Peyer's patch (tissue), 4 donors: ENCODE measurements around the gene TSEN54. TPM values are rescaled to one million over a fixed set of nuclear protein-coding genes. Genes with fewer than 3 reads are reported as not detected.

Experiments used
- DNase-seq, 3 donors: peaks; one replicate each; pipeline ENCODE4 v3.0.0-alpha.2; 2017 to 2019
- H3K27ac ChIP-seq, 4 donors: fragments of 200-600 bp; sonication (generic); one replicate each; pipeline ENCODE4 v1.5.1; 2016 to 2019
- H3K27me3 ChIP-seq, 2 donors: fragments of 200-600 bp; sonication (generic); one replicate each; pipeline ENCODE4 v1.5.1; 2019
- H3K36me3 ChIP-seq, 3 donors: fragments of 200-600 bp; sonication (generic); one replicate each; pipeline ENCODE4 v1.5.1; 2016 to 2019
- H3K4me1 ChIP-seq, 4 donors: fragments of 200-600 bp; sonication (generic); one replicate each; pipeline ENCODE4 v1.5.1; 2016 to 2019
- H3K4me3 ChIP-seq, 4 donors: fragments of 200-600 bp; sonication (generic); 1 replicate in 3 of 4; 2 replicates in 1 of 4; pipeline ENCODE4 v1.5.1; 2016 to 2019; ENCODE audit warnings: mild to moderate bottlenecking in 1 of 4
- H3K9me3 ChIP-seq, 4 donors: fragments of 200-600 bp; sonication (generic); one replicate each; pipeline ENCODE4 v1.5.1; 2016 to 2019; ENCODE audit warnings: mild to moderate bottlenecking in 1 of 4
- CTCF ChIP-seq, 6 experiments: fragments of 450-650 bp in 4 of 6; fragments of 200-600 bp in 2 of 6; sonication (generic) in 1 of 6; IDR thresholded peaks; one replicate each; pipeline ENCODE4 v1.5.1; 2017 to 2019; ENCODE audit warnings: antibody characterized with exemption in 6 of 6, mild to moderate bottlenecking in 3 of 6, moderate library complexity in 1 of 6
- POLR2A ChIP-seq, 2 donors: fragments of 450-650 bp; IDR thresholded peaks; one replicate each; pipeline ENCODE4 v1.5.1; 2017; ENCODE audit warnings: antibody characterized with exemption in 2 of 2, mild to moderate bottlenecking in 2 of 2, moderate library complexity in 2 of 2
- total RNA-seq, 4 donors: library from RNA; depleted of rRNA; stranded (reverse); fragments of >200 nt; gene quantifications; one replicate each; pipeline ENCODE4 v1.1.0, GENCODE V29; 2016

TSEN54 gene
- total RNA-seq, 4 donors from 2014 or later, result 47.9 to 89.5 (median 80.0) TPM

GRCh38 chr17:75511610-75512575 is 4.4 kb upstream of the TSEN54 start:
- H3K9me3 ChIP-seq, result no peaks in the 10 kb centered on the region
- H3K27ac ChIP-seq, result peak overlapping the region in 2 of 4 donors; percentile 10 to 16
- no peak for DNase-seq
- TF ChIP-seq CTCF (IDR thresholded peaks at IDR 0.05) (no peak), POLR2A (IDR thresholded peaks at IDR 0.05) (no peak)
- H3K4me1 ChIP-seq, result peaks cover 0 to 46% (median 7%) of the 10 kb centered on the region in 4 donors
- H3K4me3 ChIP-seq, result peak overlapping the region in 2 of 4 donors; percentile 9 to 19
- H3K27me3 ChIP-seq, result no peaks in the 10 kb centered on the region
- H3K36me3 ChIP-seq, result peaks cover 0 to 13% (median 0%) of the 10 kb centered on the region in 3 donors

DNA sequence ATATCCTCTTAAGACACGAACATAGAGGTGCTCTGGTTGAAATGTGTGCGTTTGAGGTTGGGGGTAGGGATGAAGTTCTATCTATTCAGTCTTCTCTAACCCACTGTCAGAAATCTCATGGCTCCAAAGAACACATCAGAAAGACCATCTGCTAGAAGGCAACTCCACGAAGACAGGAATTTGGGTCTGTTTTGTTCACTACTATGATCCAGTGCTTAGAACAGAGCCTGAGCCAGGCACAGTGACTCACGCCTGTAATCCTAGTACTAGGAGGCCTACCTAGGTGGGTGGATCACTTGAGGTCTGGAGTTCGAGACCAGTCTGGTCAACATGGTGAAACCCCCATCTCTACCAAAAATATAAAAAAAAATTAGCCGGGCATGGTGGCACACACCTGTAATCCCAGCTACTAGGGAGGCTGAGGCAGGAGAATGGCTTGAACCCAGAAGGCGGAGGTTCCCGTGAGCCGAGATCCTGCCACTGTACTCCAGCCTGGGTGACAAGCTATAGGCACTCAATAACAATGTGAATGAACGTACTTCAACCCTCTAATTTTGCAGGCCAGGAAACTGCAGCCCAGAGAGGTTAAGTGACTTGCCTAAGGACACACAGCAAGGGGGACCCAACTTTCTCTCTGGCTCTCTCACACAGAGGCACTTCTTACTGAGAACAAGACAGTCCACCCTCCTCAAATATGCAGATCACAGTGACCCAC is 3.2 kb upstream of the TSEN54 start:
- Histone ChIP-seq H3K36me3 (peaks cover 0 to 2% (median 0%) of the 10 kb centered on the region in 3 donors), H3K4me3 (peak overlapping the region in 2 of 4 donors; percentile 86 to 94), H3K9me3 (no peaks in the 10 kb centered on the region), H3K4me1 (peaks cover 3 to 58% (median 17%) of the 10 kb centered on the region in 4 donors), H3K27me3 (no peaks in the 10 kb centered on the region), H3K27ac (peak overlapping the region in 1 of 4 donors; percentile 88)
- no peak for DNase-seq
- TF ChIP-seq CTCF (IDR thresholded peaks at IDR 0.05), result no peak
- no peak for TF ChIP-seq POLR2A (IDR thresholded peaks at IDR 0.05)

- Histone ChIP-seq H3K4me3 (peak overlapping the region in 2 of 4 donors; percentile 86 to 94), H3K27ac (peak overlapping the region in 1 of 4 donors; percentile 88), H3K27me3 (no peaks in the 10 kb centered on the region), H3K4me1 (peaks cover 3 to 62% (median 21%) of the 10 kb centered on the region in 4 donors), H3K9me3 (no peaks in the 10 kb centered on the region), H3K36me3 (peaks cover 0 to 2% (median 0%) of the 10 kb centered on the region in 3 donors)
- TF ChIP-seq POLR2A (IDR thresholded peaks at IDR 0.05), result no peak
- TF ChIP-seq CTCF (IDR thresholded peaks at IDR 0.05), result no peak
- no peak for DNase-seq
Measured at GRCh38 chr17:75513641-75514000, 2.7 kb upstream of the TSEN54 start.

- DNase-seq, result peak in 1 of 3 donors; percentile 61
- Histone ChIP-seq H3K27me3 (no peaks in the 10 kb centered on the region), H3K36me3 (peaks cover 0 to 6% (median 0%) of the 10 kb centered on the region in 3 donors)
Measured at GRCh38 chr17:75514299-75514918, 1.9 kb upstream of the TSEN54 start.

More at GRCh38 chr17:75514299-75514918, 1.9 kb upstream of the TSEN54 start:
- peaks cover 3 to 54% (median 23%) of the 10 kb centered on the region in 4 donors for H3K4me1 ChIP-seq
- peak overlapping the region; percentile 80 to 91 (median 86) for H3K27ac ChIP-seq
- H3K4me3 ChIP-seq, result peak overlapping the region; percentile 86 to 94 (median 92)
- TF ChIP-seq CTCF (IDR thresholded peaks at IDR 0.05) (no peak), POLR2A (IDR thresholded peaks at IDR 0.05) (peak in 1 of 2 donors; percentile 39)
- no peaks in the 10 kb centered on the region for H3K9me3 ChIP-seq
